Measurements from ENCODE around the gene DOCK4. TPM values are rescaled to one million over a fixed set of nuclear protein-coding genes. Genes with fewer than 3 reads are reported as not detected.

The DOCK4 gene
- total RNA-seq, 1 donor from 2014 or later = 29.7 TPM

- DNase-seq = no peak
Observed at GRCh38 chr7:111755383-111755782, 450.8 kb downstream of the DOCK4 start.

- no peak for DNase-seq
Observed at GRCh38 chr7:111753968-111754367, 452.2 kb downstream of the DOCK4 start.

GRCh38 chr7:111752022-111752582 lies 454.1 kb downstream of the DOCK4 start:
- DNase-seq = peak; percentile 4

- no peak for DNase-seq
Observed at GRCh38 chr7:111750878-111751277, 455.3 kb downstream of the DOCK4 start.

GRCh38 chr7:111750228-111750627 lies 456.0 kb downstream of the DOCK4 start:
- no peak for DNase-seq

- DNase-seq = no peak
Observed at GRCh38 chr7:111749625-111750024, 456.6 kb downstream of the DOCK4 start.

GRCh38 chr7:111747718-111748117 lies 458.5 kb downstream of the DOCK4 start:
- DNase-seq = no peak

GRCh38 chr7:111746950-111747349 lies 459.2 kb downstream of the DOCK4 start:
- DNase-seq = no peak

- no peak for DNase-seq
Observed at GRCh38 chr7:111744501-111745155, 461.6 kb downstream of the DOCK4 start.

GRCh38 chr7:111743244-111743847 lies 462.9 kb downstream of the DOCK4 start:
- no peak for DNase-seq

GRCh38 chr7:111741811-111742240 lies 464.4 kb downstream of the DOCK4 start:
- peak; percentile 44 for DNase-seq

- DNase-seq = no peak
Observed at GRCh38 chr7:111740942-111741341, 465.3 kb downstream of the DOCK4 start.

GRCh38 chr7:111736552-111736874 lies 469.7 kb downstream of the DOCK4 start:
- DNase-seq = no peak

- peak; percentile 79 for DNase-seq
Observed at GRCh38 chr7:111735661-111736551, 470.3 kb downstream of the DOCK4 start.

GRCh38 chr7:111734954-111735660 lies 471.1 kb downstream of the DOCK4 start:
- no peak for DNase-seq

- DNase-seq = no peak
Observed at GRCh38 chr7:111732923-111733322, 473.3 kb downstream of the DOCK4 start.

- DNase-seq = peak; percentile 28
Observed at GRCh38 chr7:111730476-111731300, 475.5 kb downstream of the DOCK4 start.

- no peak for DNase-seq
Observed at GRCh38 chr7:111730057-111730456, 476.1 kb downstream of the DOCK4 start.

- DNase-seq = no peak
Observed at GRCh38 chr7:111729483-111729882, 476.7 kb downstream of the DOCK4 start.

GRCh38 chr7:111728635-111728995 lies 477.6 kb downstream of the DOCK4 start:
- DNase-seq = no peak

- DNase-seq = no peak
Observed at GRCh38 chr7:111727905-111728634, 478.1 kb downstream of the DOCK4 start.
